ENCODE results near the gene BLOC1S4. TPM values are rescaled to one million over a fixed set of nuclear protein-coding genes. Genes with fewer than 3 reads are reported as not detected.

BLOC1S4 gene
- total RNA-seq, 2 donors from 2014 or later: 16.5 to 17.1 TPM

- 72 to 76% methylated on average over 18 of the region's 18 CpGs for WGBS, 2 donors
- H3K27me3 ChIP-seq: no peaks in the 10 kb centered on the region
- ATAC-seq (no peak), DNase-seq (no peak)
- no peaks in the 10 kb centered on the region for H3K36me3 ChIP-seq (replicated peaks in 1 of 2; ENCODE audit: insufficient read depth in 1 of 2, low read depth in 2 of 2)
- no peak overlapping the region for H3K4me3 ChIP-seq
- no peak for TF ChIP-seq POLR2A (IDR thresholded peaks at IDR 0.05)
- TF ChIP-seq CTCF (IDR thresholded peaks at IDR 0.05): no peak
- H3K4me1 ChIP-seq: peaks cover 31% of the 10 kb centered on the region
- H3K27ac ChIP-seq: no peak overlapping the region
- intact Hi-C loops (cut with DNase I): no loop called here
- no peaks in the 10 kb centered on the region for H3K9me3 ChIP-seq
Measured at GRCh38 chr4:6751611-6752485, 35.9 kb downstream of the BLOC1S4 start.

GRCh38 chr4:6752486-6752829 lies 36.5 kb downstream of the BLOC1S4 start:
- H3K36me3 ChIP-seq (replicated peaks in 1 of 2; ENCODE audit: insufficient read depth in 1 of 2, low read depth in 2 of 2): no peaks in the 10 kb centered on the region
- H3K27ac ChIP-seq: no peak overlapping the region
- intact Hi-C loops (cut with DNase I): no loop called here
- ATAC-seq (no peak), DNase-seq (no peak)
- no peaks in the 10 kb centered on the region for H3K27me3 ChIP-seq
- H3K4me1 ChIP-seq: peaks cover 25% of the 10 kb centered on the region
- TF ChIP-seq POLR2A (IDR thresholded peaks at IDR 0.05): no peak
- TF ChIP-seq CTCF (IDR thresholded peaks at IDR 0.05): no peak
- H3K4me3 ChIP-seq: no peak overlapping the region
- 77 to 81% methylated on average over 6 of the region's 6 CpGs for WGBS, 2 donors
- H3K9me3 ChIP-seq: no peaks in the 10 kb centered on the region

- ATAC-seq (no peak), DNase-seq (no peak)
- Histone ChIP-seq H3K4me3 (no peak overlapping the region), H3K4me1 (peaks cover 18% of the 10 kb centered on the region), H3K27ac (no peak overlapping the region), H3K27me3 (no peaks in the 10 kb centered on the region), H3K36me3 (replicated peaks in 1 of 2; ENCODE audit: insufficient read depth in 1 of 2, low read depth in 2 of 2) (no peaks in the 10 kb centered on the region), H3K9me3 (no peaks in the 10 kb centered on the region)
- TF ChIP-seq CTCF (IDR thresholded peaks at IDR 0.05) (no peak), POLR2A (IDR thresholded peaks at IDR 0.05) (no peak)
- intact Hi-C loops (cut with DNase I): no loop called here
- 79 to 90% methylated on average over 14 of the region's 18 CpGs for WGBS, 2 donors
Measured at GRCh38 chr4:6753103-6753560, 37.2 kb downstream of the BLOC1S4 start.

GRCh38 chr4:6753891-6754290 lies 37.9 kb downstream of the BLOC1S4 start:
- WGBS, 2 donors: 88 to 90% methylated on average over 9 of the region's 9 CpGs

More at GRCh38 chr4:6753891-6754290, 37.9 kb downstream of the BLOC1S4 start:
- Histone ChIP-seq H3K9me3 (no peaks in the 10 kb centered on the region), H3K4me1 (peaks cover 10% of the 10 kb centered on the region), H3K36me3 (replicated peaks in 1 of 2; ENCODE audit: insufficient read depth in 1 of 2, low read depth in 2 of 2) (no peaks in the 10 kb centered on the region), H3K27ac (no peak overlapping the region), H3K4me3 (no peak overlapping the region), H3K27me3 (no peaks in the 10 kb centered on the region)
- TF ChIP-seq POLR2A (IDR thresholded peaks at IDR 0.05) (no peak), CTCF (IDR thresholded peaks at IDR 0.05) (no peak)
- intact Hi-C loops (cut with DNase I): no loop called here
- no peak for DNase-seq
- no peak for ATAC-seq

Measured in body of pancreas (tissue), 4 donors.